DOHH2 (cell line): ENCODE data around the gene C1orf50.

Experiments
- H3F3A ChIP-seq: fragments of 200-600 bp; sonication (generic), shearing (Covaris generic); 2 replicates; pipeline ENCODE4 v1.6.0; 2016; ENCODE audit warnings: antibody characterized with exemption, mild to moderate bottlenecking; ENCODE audit not compliant: control insufficient read depth, insufficient read depth
- H3K27ac ChIP-seq: fragments of 200-600 bp; sonication (generic); 2 replicates; pipeline ENCODE4 v1.5.1; 2014; ENCODE audit warnings: low read depth, mild to moderate bottlenecking, low read length, moderate library complexity
- H3K27me3 ChIP-seq: fragments of 200-600 bp; sonication (generic); 2 replicates; pipeline ENCODE4 v1.6.1; 2014; ENCODE audit warnings: mild to moderate bottlenecking, low read length, mixed read lengths; ENCODE audit not compliant: control insufficient read depth
- H3K36me3 ChIP-seq: fragments of 200-600 bp; sonication (generic); 2 replicates; pipeline ENCODE4 v1.6.1; 2014; ENCODE audit warnings: mild to moderate bottlenecking, low read length, moderate library complexity, mixed read lengths; ENCODE audit not compliant: control insufficient read depth
- H3K4me1 ChIP-seq: fragments of 200-600 bp; sonication (generic); 2 replicates; pipeline ENCODE4 v1.6.1; 2014; ENCODE audit warnings: mild to moderate bottlenecking, low read length, mixed read lengths; ENCODE audit not compliant: control insufficient read depth
- H3K4me2 ChIP-seq: fragments of 200-600 bp; sonication (generic); 2 replicates; pipeline ENCODE4 v1.6.0; 2014; ENCODE audit warnings: mild to moderate bottlenecking, low read length, moderate library complexity
- H3K4me3 ChIP-seq: fragments of 200-600 bp; sonication (generic); 2 replicates; pipeline ENCODE4 v1.5.1; 2014; ENCODE audit warnings: mild to moderate bottlenecking, low read length, mixed read lengths
- H3K79me2 ChIP-seq: fragments of 200-600 bp; sonication (generic); 2 replicates; pipeline ENCODE4 v1.6.1; 2014; ENCODE audit warnings: mild to moderate bottlenecking, low read length, mixed read lengths; ENCODE audit not compliant: control insufficient read depth
- H3K9me2 ChIP-seq: fragments of 200-600 bp; sonication (generic); replicated peaks from 2 replicates; pipeline ENCODE4 v1.6.1; 2014; ENCODE audit warnings: mild to moderate bottlenecking, low read length, mixed read lengths; ENCODE audit not compliant: control insufficient read depth
- H3K9me3 ChIP-seq: fragments of 200-600 bp; sonication (generic); 2 replicates; pipeline ENCODE4 v1.6.1; 2014; ENCODE audit warnings: antibody characterized with exemption, low read length, mixed read lengths; ENCODE audit not compliant: control insufficient read depth, insufficient read depth
- H4K20me1 ChIP-seq: fragments of 200-600 bp; sonication (generic); 2 replicates; pipeline ENCODE4 v1.6.0; 2014; ENCODE audit warnings: low read depth, mild to moderate bottlenecking, antibody characterized with exemption, low read length, moderate library complexity; ENCODE audit not compliant: control insufficient read depth, insufficient read depth
- CTCF ChIP-seq: fragments of 200-600 bp; sonication (generic); IDR thresholded peaks from one replicate; pipeline ENCODE4 v1.5.1; 2014; ENCODE audit warnings: antibody characterized with exemption, mild to moderate bottlenecking, low read depth, low read length; ENCODE audit not compliant: poor library complexity, severe bottlenecking
- EZH2phosphoT487 ChIP-seq: fragments of 200-600 bp; sonication (generic); IDR thresholded peaks from 2 replicates; pipeline ENCODE4 v1.6.1; 2017; ENCODE audit warnings: borderline replicate concordance, mild to moderate bottlenecking, antibody characterized with exemption, low read length, moderate library complexity, mixed read lengths

The C1orf50 gene

GRCh38 chr1:42752284-42752683 is 14.8 kb upstream of the C1orf50 start:
- no peaks in the 10 kb centered on the region for H3F3A ChIP-seq
- no peak overlapping the region for H3K4me3 ChIP-seq
- H3K9me2 ChIP-seq = no peaks in the 10 kb centered on the region
- H3K4me2 ChIP-seq = no peak overlapping the region
- H3K4me1 ChIP-seq = no peaks in the 10 kb centered on the region
- no peaks in the 10 kb centered on the region for H3K27me3 ChIP-seq
- TF ChIP-seq EZH2phosphoT487 (no peak), CTCF (no peak)
- no peaks in the 10 kb centered on the region for H4K20me1 ChIP-seq
- H3K36me3 ChIP-seq = peaks cover 64% of the 10 kb centered on the region
- H3K9me3 ChIP-seq = no peaks in the 10 kb centered on the region
- no peaks in the 10 kb centered on the region for H3K79me2 ChIP-seq
- H3K27ac ChIP-seq = no peak overlapping the region

GRCh38 chr1:42753070-42753469 is 14.0 kb upstream of the C1orf50 start:
- Histone ChIP-seq H3K4me1 (no peaks in the 10 kb centered on the region), H3K9me2 (no peaks in the 10 kb centered on the region), H3K4me3 (no peak overlapping the region), H3K36me3 (peaks cover 71% of the 10 kb centered on the region), H4K20me1 (no peaks in the 10 kb centered on the region), H3K4me2 (no peak overlapping the region), H3F3A (no peaks in the 10 kb centered on the region), H3K27ac (no peak overlapping the region), H3K79me2 (no peaks in the 10 kb centered on the region), H3K9me3 (no peaks in the 10 kb centered on the region), H3K27me3 (no peaks in the 10 kb centered on the region)
- TF ChIP-seq EZH2phosphoT487 (no peak), CTCF (no peak)

DNA sequence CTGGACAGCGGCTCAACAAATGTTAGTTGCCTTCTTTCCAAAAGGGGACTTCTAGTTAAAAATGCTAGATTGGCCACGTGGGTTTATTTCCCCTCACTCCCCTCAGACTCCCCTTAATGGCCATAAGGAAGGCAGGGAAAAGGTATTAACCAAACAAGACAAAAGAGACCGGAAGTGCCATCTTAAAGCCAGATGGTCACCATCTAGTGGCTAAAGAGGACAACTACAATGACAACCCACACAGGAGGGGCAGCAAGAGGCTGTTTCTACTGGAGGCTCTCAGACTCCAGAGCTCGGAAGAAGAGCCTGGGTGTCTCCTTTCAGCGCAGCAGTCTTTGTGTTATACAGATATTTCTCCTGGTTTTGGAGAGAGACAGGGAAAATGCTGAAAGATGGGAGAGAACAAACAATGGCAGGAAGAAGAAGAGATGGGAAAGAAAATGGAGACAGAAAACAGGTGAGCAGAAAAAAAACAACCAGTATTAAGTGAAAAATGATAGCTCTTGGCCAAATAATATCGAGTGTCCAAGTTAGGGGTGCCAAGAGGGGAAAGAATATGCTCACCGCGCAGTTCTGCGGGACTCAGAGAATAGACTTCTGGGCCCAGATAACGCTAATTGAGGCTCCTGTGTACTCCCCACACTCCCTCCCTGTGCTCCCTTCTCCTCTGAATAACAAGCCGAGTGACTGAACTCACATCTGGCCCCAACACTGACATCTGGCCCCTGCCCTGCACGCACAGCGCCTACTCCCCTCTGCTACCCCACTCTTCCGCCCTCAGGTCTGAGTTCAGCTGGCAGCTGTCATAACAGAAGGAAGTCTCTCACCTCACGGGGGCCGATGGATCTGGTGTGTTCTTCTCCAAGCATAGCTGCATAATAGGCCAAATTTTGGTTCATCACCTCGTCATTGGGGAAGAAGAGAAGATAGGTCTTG is 9.8 kb upstream of the C1orf50 start:
- H4K20me1 ChIP-seq = no peaks in the 10 kb centered on the region
- H3K36me3 ChIP-seq = peaks cover 74% of the 10 kb centered on the region
- no peaks in the 10 kb centered on the region for H3K79me2 ChIP-seq
- H3K9me3 ChIP-seq = no peaks in the 10 kb centered on the region
- TF ChIP-seq EZH2phosphoT487 = no peak
- peak; percentile 61 for TF ChIP-seq CTCF
- H3K27ac ChIP-seq = no peak overlapping the region
- H3K9me2 ChIP-seq = no peaks in the 10 kb centered on the region
- H3K4me3 ChIP-seq = no peak overlapping the region
- no peaks in the 10 kb centered on the region for H3F3A ChIP-seq
- H3K4me1 ChIP-seq = peaks cover 6% of the 10 kb centered on the region; the same call in 1 of the 2 replicates
- H3K4me2 ChIP-seq = no peak overlapping the region
- no peaks in the 10 kb centered on the region for H3K27me3 ChIP-seq
